A673 (cell line): ENCODE data around the gene GPRC5C. TPM values are rescaled to one million over a fixed set of nuclear protein-coding genes. Genes with fewer than 3 reads are reported as not detected.

Source experiments
- BruUV-seq: library from RNA; stranded (reverse); fragments of 400-500 nt; replicated peaks from 2 replicates; lab custom pipeline; 2021; lab: Mats Ljungman, UMichigan
- CTCF ChIA-PET: fragments of 300-600 bp; sonication (Branson Sonifier 250); formaldehyde crosslinking; loops from one replicate; lab custom pipeline; 2022; ENCODE audit warnings: antibody characterized with exemption; lab: Charles Lee
- POLR2A ChIA-PET: fragments of 300-600 bp; sonication (Branson Sonifier 250); formaldehyde crosslinking; loops from one replicate; lab custom pipeline; 2022; ENCODE audit warnings: antibody characterized with exemption; ENCODE audit not compliant: low non-redundant PET; lab: Charles Lee
- DNase-seq: peaks from one replicate; pipeline ENCODE4 v3.0.0-alpha.2; 2015; ENCODE audit warnings: low spot score
- H3K27ac ChIP-seq: fragments of 200-600 bp; sonication (generic); 2 replicates; pipeline ENCODE4 v1.5.1; 2016; ENCODE audit warnings: mixed run types, low read depth, mild to moderate bottlenecking, mixed read lengths, antibody characterized with exemption, low read length; ENCODE audit not compliant: poor library complexity, severe bottlenecking
- H3K27me3 ChIP-seq: fragments of 200-600 bp; sonication (generic); replicated peaks from 2 replicates; pipeline ENCODE4 v1.6.1; 2017; ENCODE audit warnings: mixed run types, low read depth, mild to moderate bottlenecking, mixed read lengths, antibody characterized with exemption, low read length; ENCODE audit not compliant: insufficient read depth, poor library complexity
- H3K36me3 ChIP-seq: fragments of 200-600 bp; sonication (generic); 2 replicates; pipeline ENCODE4 v1.6.1; 2016; ENCODE audit warnings: mixed run types, mild to moderate bottlenecking, mixed read lengths, antibody characterized with exemption, low read length; ENCODE audit not compliant: insufficient read depth, poor library complexity, severe bottlenecking
- H3K4me1 ChIP-seq: fragments of 200-600 bp; sonication (generic); 2 replicates; pipeline ENCODE4 v1.6.1; 2017; ENCODE audit warnings: mixed run types, mild to moderate bottlenecking, mixed read lengths, antibody characterized with exemption, low read length; ENCODE audit not compliant: insufficient read depth, poor library complexity, severe bottlenecking
- H3K4me3 ChIP-seq: fragments of 200-600 bp; sonication (generic); 2 replicates; pipeline ENCODE4 v1.5.1; 2016; ENCODE audit warnings: low read depth, mixed run types, mild to moderate bottlenecking, mixed read lengths, low read length; ENCODE audit not compliant: poor library complexity, severe bottlenecking
- H3K9me3 ChIP-seq: fragments of 200-600 bp; sonication (generic); 2 replicates; pipeline ENCODE4 v1.6.1; 2016; ENCODE audit warnings: mixed run types, low read depth, mild to moderate bottlenecking, mixed read lengths, antibody characterized with exemption, low read length; ENCODE audit not compliant: poor library complexity, severe bottlenecking
- CTCF ChIP-seq: fragments of 300-800, 200-600 bp; sonication (generic); conservative IDR thresholded peaks from 2 replicates; pipeline ENCODE4 v1.5.1; 2017; ENCODE audit warnings: low read depth, mild to moderate bottlenecking, antibody characterized with exemption, low read length, moderate library complexity, mixed read lengths
- EZH2 ChIP-seq: fragments of 200-600 bp; sonication (generic); IDR thresholded peaks from 2 replicates; pipeline ENCODE4 v1.6.1; 2017; ENCODE audit warnings: borderline replicate concordance, low read depth, mild to moderate bottlenecking, mixed read lengths, antibody characterized with exemption, low read length; ENCODE audit not compliant: poor library complexity, severe bottlenecking
- intact Hi-C: fragments of 100-400 bp; cut with micrococcal nuclease; formaldehyde crosslinking; loops from one replicate; pipeline ENCODE4 v1.10.0; 2022; ENCODE audit not compliant: unreplicated experiment
- total RNA-seq: library from RNA; stranded (reverse); gene quantifications from 2 replicates; pipeline ENCODE4 v1.2.3, GENCODE V29; 2021

GPRC5C gene
- total RNA-seq, 1 experiment from 2014 or later = not detected

GRCh38 chr17:74491626-74492025 is 59.7 kb downstream of the GPRC5C start:
- H3K9me3 ChIP-seq = no peaks in the 10 kb centered on the region
- ChIA-PET POLR2A (no interaction called here), CTCF (interaction anchor here (1.1 kb wide), 1 partner anchor 121 kb away, joined by 3 read pairs; no protein-coding TSS in a partner anchor)
- H3K4me3 ChIP-seq = no peak overlapping the region
- H3K4me1 ChIP-seq = no peaks in the 10 kb centered on the region
- peaks cover 11% of the 10 kb centered on the region for H3K27me3 ChIP-seq
- BruUV-seq = no TSS peak
- TF ChIP-seq EZH2 (no peak), CTCF (no peak)
- H3K27ac ChIP-seq = no peak overlapping the region
- no peaks in the 10 kb centered on the region for H3K36me3 ChIP-seq
- intact Hi-C loops = loop anchor here (2.0 kb wide), 2 partner anchors 123 to 191 kb away; no protein-coding TSS in a partner anchor
- DNase-seq = no peak

- Histone ChIP-seq H3K27ac (no peak overlapping the region), H3K9me3 (no peaks in the 10 kb centered on the region), H3K4me1 (no peaks in the 10 kb centered on the region), H3K4me3 (no peak overlapping the region), H3K36me3 (no peaks in the 10 kb centered on the region), H3K27me3 (peaks cover 11% of the 10 kb centered on the region)
- CTCF ChIA-PET = no interaction called here
- no TSS peak for BruUV-seq
- POLR2A ChIA-PET = no interaction called here
- intact Hi-C loops = loop anchor here (1.0 to 2.0 kb wide), 3 partner anchors 114 to 193 kb away; no protein-coding TSS in a partner anchor
- TF ChIP-seq EZH2 (no peak), CTCF (peak; percentile 85)
- DNase-seq = peak; percentile 70
Observed at GRCh38 chr17:74493331-74493833, 61.5 kb downstream of the GPRC5C start.

Other genes starting within 250 kb of the GPRC5C start
- 936 and 996 TPM in 2 replicates for gene RPL38, start 228.4 kb upstream of the GPRC5C start, total RNA-seq
- 13.7 and 15.4 TPM in 2 replicates for gene TTYH2, start 218.5 kb upstream of the GPRC5C start, total RNA-seq
- gene DNAI2, start 157.9 kb upstream of the GPRC5C start, total RNA-seq = not detected in 2 replicates
- gene KIF19, start 105.9 kb upstream of the GPRC5C start, total RNA-seq = not detected in 2 replicates
- gene BTBD17, start 70.2 kb upstream of the GPRC5C start, total RNA-seq = 3.3 and 3.4 TPM in 2 replicates
- 0.24 and 0.68 TPM in 2 replicates for gene GPR142, start 64.6 kb upstream of the GPRC5C start, total RNA-seq
- gene CD300A, start 34.5 kb downstream of the GPRC5C start, total RNA-seq = not detected in 2 replicates
- gene CD300LB, start 99.4 kb downstream of the GPRC5C start, total RNA-seq = not detected in 2 replicates
- gene CD300C, start 114.0 kb downstream of the GPRC5C start, total RNA-seq = not detected in 2 replicates
- not detected in 2 replicates for gene CD300H, start 135.4 kb downstream of the GPRC5C start, total RNA-seq
- not detected in 2 replicates for gene CD300LD, start 160.2 kb downstream of the GPRC5C start, total RNA-seq
- gene CD300E, start 191.7 kb downstream of the GPRC5C start, total RNA-seq = not detected in 2 replicates